Transverse colon (tissue), 4 donors: ENCODE measurements around the gene KCNH6.

Experiments used
- CTCF ChIP-seq, 5 experiments: fragments of 200-600 bp in 3 of 5; fragments of 450-650 bp in 2 of 5; sonication (generic) in 3 of 5; IDR thresholded peaks; 1 replicate in 2 of 5; 2 replicates in 3 of 5; pipeline ENCODE4 v1.5.1; 2016 to 2017; ENCODE audit warnings: antibody characterized with exemption in 5 of 5, inconsistent platforms in 3 of 5, mild to moderate bottlenecking in 2 of 5, moderate library complexity in 1 of 5
- EP300 ChIP-seq: sonication (generic); formaldehyde crosslinking; IDR thresholded peaks from one replicate; pipeline ENCODE4 v1.6.1; 2017; ENCODE audit warnings: antibody characterized with exemption, low read depth
- POLR2AphosphoS5 ChIP-seq, 3 donors: sonication (generic); formaldehyde crosslinking; IDR thresholded peaks; one replicate each; pipeline ENCODE4 v1.6.1; 2016; ENCODE audit warnings: antibody characterized with exemption in 3 of 3

DNA sequence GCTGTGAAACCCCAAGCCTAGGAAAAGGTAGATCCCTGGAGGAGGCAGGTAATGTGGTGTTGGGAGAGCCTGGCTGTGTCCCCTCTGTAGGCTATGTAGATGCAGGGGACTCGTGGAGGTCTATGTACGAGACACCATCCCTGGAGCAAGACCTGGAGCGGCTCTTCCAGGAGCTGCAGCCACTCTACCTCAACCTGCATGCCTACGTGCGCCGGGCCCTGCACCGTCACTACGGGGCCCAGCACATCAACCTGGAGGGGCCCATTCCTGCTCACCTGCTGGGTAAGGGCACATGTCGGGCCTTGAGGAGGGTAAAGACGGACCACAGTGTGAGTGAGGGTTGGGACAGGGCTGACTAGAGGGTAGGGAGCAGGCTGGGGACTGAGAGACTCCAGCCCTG lies 34.3 kb upstream of the KCNH6 start:
- TF ChIP-seq CTCF (IDR thresholded peaks at IDR 0.05): no peak
- no peak for TF ChIP-seq EP300
- TF ChIP-seq POLR2AphosphoS5 (IDR thresholded peaks at IDR 0.05): no peak
